ELR (cell line): ENCODE data around the gene IFRD2.

Experiments used
- DNase-seq: peaks from one replicate; pipeline ENCODE4 v3.0.0-alpha.2; 2015; ENCODE audit warnings: low read depth

Gene IFRD2

DNA sequence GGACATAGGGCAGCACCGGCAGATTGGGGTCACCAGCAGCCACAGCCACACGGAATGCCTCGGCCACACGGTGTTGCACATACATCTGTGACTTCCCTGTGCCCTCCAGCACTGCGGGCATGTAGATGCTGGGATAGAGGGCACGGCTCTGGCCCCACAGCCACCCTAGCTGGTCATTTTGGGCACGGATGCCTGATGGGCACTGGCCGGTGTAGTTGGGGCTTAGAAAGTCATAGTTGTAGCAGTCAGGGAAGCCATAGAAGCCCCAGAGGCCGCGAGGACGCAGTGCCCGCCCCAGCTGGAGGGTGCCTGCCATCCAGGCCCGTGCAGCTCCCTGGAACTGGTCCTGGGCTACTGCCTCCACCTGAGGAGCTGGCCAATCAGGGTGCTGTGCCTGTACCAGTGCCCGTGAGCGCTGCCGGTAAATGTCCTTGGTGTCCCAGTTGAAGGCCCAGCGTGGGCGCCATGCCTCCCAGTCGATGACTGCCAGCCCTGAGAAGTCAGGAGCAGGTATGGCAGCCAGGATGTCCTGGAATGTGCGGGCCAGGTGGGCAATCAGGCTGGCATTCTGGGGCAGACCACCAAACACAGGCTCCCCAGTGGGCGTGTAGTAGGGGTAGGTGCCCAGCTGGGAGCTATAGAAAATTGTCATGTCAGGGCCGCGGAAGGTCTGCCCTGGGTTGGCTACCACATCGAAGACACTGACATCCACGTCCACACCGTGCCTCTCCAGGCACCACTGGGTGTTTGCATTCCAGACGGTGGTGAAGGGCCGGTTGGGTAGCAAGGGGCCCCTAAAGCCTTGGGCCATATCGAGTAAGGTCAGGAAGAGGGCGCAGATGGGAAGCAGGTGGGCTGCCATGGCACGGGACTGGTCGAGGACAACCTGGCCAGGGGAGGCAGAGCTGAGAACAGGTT, 10.1 kb upstream of the IFRD2 start:
- no peak for DNase-seq

DNA sequence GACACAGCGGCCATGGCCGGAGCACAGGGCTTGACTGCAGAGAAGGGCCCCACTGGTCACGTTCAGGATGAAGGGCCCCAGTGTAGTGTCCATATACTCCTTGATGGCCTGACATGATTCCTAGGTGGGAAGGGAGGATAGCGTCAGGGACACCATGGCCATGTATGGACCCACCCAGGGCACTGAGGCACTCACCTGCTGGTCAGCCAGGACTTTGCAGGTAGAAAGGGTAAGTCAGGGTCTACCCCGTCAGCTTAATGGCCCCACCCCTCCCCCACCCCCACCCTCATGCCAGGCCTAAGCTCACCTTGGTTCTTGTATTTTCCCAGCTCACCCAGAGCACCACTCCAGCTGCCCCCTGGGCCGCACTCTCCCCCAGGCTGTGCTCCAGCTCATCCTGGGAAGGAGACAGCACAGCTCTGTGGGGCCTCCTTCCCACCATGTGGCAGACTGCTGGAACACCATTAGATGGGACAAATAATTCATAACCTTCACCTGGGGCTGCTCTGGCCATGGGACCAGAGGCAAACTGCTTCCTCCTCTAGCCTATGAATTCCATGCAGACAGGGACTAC, 8.5 kb upstream of the IFRD2 start:
- DNase-seq: no peak

DNA sequence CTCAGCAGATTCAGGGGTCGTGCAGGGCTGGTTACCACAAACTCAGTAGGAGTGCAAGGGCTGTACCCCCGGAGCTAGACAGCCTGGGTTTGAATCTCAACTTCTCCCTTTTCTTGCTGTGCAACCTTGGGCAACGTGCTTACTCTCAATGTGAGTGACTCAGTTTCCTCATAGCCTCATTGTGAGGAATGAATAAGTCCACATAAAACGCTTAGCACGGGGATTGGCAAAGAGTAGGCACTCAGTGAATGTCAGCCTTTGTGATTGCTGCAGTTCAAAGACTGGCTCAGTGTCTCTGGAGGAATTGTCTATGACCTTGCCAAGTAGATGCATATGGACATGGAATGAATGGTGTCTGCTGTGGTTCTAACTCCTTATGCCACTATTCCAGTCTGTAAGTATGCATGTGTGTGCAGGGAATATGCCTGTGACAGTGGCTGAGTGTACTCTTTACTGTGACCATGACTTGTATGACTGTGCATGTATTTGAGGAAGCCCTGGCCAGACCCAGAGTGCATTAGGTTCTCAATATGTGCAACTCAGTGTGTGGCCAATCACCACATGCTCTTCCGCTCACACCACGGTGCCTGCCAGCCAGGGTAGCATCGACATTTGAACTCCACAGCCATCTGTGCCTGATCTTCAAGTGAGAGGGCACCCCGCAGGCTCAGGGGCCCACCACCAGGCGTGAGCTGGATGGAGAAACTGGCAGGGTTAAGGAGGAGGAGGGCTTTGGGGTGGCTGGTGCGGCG, 7.9 kb upstream of the IFRD2 start:
- DNase-seq: peak; percentile 67

DNA sequence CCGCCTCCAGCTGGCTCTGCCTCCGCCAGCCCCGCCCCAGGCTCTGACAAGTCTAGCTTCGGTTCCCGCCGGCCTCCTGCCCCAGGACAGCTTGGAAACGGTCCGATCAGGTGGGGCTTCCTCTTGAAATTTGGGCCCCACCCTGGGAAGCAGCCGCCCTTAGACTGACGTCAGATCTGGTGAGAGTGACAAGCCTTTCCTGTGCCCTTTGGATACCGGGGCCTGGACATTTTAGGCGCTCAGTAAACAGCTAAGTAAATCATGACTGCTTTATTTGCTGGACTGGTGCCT, 7.4 kb upstream of the IFRD2 start:
- DNase-seq: no peak

DNA sequence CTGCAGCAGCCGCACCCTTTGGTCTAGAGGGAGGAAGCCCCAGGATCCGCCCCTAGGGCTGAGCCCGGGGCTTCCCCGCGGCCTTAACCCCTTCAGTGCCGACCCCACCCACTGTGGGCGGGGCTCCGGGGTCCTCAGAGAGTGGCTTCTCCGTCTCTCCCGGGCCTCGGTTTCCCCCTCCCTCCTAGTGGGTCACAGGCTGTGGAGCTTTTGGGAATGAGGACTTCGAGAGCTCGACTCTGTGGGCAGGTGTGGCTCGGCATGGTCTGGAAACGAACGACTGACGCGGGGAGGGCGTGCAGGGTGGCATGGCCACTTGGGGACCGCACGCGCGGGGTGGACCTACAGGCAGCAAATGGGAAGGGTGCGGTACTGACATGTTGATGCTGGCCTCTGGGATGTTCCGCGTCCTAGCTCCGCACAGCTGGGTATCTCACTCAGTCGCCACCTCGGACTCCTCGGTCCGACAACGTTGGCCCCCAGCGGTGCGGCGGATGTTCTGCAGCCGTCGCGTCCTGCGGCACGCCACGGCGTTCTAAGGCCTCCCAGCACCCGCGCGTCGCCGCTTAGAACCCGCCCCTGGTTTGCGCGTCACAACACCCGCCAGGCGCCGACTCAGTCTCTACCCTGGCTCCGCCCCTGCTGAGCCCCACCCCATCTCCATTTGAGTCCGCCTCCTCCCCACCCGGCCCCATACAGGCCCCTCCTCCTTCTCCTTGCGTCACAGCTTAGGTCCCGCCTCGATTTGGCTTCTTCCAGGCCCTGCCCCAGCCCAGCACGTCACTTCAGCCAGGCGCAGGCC, 6.8 kb upstream of the IFRD2 start, which contains the start of the genes HYAL3 and NAA80:
Gene HYAL3 (minus strand): TSS at position 570 of the 802 bp plus-strand sequence. CDS start 3,803 bp downstream, outside the sequence.
Gene NAA80 (minus strand): TSS at position 570 of the 802 bp plus-strand sequence. CDS start 1,942 bp downstream, outside the sequence.
- peak; percentile 99 for DNase-seq

DNA sequence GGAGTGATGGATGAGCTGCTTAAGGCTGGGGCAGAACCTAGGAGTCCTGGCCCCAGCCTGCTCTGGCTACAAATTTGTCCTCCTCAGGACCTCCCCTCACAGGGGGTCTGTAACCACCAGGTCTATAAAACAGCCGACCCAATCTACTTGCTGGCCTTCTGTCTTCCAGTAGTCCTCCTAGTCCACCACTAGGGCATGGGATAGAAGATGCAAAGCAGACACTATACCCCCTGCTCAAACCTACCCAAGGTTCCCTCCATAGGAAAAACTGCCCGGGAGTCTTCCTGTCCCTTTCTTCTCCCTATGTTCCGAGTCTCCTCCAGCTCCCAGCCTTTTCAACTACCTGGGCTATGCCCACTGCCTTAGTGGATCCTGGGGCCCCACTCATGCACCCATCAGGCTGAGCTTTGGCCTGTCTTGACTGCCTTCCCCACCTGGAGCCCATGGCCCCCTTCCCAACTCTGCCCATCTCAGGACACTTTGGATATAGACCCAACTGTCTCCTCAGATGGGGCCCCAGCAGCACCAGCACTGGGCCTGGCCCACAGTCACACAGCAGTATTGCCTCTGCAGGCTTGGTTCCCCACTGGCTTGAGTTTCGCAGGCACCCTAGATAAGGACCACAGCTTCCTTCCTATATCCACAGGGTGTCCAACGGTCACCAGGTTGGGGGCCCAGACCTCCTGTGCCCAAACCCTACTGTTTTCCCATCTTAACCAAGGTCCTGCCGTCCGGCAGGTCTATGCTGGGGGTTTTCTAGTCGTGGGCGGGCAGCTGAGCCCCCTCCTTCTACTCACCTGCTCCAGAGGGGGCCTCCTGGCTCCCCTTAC, 5.9 kb upstream of the IFRD2 start:
- DNase-seq: peak; percentile 28

DNA sequence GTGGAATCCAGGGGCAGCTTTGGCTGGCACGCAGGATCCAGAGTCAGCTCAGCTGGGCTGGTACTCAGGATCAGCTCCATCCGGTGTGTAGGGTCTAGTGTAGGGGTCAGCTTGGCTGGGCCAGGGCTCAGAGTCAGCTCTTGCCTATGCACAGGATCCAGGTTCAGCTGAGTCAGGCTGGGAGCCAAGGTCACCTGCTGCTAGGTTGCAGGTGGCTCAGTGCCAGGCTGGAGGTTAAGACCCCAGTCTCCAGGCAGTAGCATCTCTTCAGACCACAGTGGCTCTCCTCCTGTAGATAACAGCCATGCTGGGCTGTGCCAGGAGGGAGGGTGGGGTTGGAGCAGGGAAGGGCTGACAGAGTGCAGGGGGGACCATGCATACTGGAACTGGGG, 5.2 kb upstream of the IFRD2 start:
- DNase-seq: no peak

DNA sequence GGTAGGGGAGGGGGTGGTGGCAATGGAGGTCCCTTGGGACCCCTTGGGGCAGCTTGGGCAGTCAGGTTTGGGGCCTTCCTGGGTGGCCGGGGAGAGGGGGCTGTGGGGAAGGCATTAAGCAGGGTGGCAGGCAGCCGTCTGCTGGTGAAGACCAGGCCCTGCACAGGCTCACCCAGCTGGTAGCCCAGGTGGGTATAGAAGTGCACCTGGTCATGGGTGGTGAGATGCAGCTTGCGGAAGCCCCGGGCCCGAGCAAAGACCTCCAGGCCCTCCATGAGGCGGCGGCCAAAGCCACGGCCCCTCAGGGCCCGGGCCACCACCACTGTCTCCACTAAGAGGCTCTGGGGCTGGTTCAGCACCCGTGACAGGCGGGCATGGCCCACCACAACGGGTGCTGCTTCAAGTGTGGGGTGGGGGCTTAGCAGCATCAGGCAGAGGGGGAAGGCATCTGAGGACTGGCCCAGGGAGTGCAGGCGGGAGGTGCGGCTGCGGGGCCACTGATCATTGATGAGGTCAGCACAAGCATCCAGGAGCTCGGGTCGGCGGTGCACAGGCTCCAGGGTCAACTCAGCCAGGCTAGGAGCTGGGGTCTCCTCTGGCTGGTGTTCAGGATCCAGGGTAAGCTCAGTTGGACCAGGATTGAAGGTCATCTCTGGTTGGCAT, 4.6 kb upstream of the IFRD2 start:
- no peak for DNase-seq

DNA sequence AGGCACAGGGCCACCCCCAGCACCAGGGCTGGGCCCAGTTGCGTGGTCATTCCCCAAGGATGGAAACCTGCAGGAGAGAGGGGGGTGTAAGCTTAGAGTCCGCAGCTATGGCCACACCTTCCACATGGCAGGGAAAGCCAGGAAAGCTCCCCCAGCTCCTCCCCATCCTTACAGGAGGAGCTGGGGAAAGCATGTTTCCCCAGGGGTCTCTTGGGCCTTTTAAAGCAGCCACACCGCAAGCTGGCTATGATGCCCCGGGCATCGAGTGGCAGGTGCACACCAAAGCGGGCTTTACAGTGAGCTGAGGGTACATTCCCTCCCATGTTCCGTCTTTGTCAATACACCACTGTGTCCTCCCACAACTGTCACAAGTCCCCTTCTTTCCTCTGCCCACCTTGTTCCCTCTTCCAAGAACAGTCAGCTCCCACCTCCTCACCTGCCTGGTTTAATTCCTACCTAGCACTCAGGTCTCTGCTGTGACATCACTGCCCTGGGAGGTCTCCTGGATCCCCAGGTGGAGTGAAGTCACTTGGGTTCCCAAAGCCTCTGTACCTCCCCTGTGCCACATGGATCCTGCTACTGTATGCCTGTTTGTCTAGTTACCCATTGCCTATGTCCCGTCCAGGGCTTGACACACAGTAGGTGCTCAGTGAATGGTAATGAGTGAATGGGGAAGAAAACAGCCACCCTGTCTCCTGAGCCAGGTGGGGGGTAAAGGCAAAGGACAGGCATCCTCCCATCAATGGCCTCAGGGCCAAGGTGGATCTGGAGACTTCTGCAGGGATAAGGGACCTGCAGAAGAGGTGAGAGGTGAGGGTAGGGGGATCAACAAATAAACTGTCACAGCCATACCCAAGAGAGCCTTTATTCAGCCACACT, 3.6 kb upstream of the IFRD2 start:
- DNase-seq: no peak

DNA sequence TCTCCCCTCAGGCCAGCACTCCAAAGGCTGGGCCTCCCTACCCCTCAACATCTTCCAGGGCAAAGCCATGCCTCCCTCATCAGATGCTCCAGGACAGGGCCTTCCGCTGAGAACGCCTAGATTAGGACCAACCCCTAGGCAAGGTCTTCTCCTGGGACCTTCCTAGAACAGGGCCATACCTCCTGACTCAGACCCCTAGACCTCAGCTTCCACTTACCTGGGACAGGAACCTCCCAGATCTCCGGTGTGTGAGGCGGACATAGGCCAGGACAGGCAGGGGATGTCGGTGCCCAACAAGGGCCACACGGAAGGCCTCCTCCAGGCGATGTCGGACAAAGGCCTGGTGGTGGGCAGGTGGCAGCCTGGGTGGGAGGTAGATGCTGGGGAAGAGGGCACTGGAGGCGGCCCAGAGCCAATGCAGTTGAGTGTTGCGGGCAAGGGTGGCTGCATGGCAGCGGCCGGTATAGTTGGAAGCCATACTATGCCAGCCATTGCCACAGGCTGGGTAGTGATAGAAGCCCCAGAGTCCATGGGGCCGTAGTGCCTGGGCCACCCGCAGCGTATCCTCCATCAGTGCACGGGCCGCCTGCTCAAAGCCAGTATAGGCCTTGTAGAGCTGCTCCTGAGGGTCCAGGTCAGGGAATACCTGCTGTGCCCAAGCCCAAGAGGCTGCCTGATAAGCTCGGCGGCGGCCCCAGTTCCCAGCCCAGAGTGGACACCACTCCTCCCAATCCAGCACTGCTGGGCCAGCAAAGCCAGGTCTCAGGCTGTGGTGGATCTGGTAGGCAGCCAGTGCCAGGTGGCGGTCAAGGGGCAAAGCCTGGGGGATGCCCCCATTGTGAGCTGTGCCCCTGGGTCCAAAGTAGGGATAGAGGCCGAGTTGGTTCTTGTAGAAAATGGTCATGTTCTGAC, 2.5 kb upstream of the IFRD2 start:
- DNase-seq: no peak

DNA sequence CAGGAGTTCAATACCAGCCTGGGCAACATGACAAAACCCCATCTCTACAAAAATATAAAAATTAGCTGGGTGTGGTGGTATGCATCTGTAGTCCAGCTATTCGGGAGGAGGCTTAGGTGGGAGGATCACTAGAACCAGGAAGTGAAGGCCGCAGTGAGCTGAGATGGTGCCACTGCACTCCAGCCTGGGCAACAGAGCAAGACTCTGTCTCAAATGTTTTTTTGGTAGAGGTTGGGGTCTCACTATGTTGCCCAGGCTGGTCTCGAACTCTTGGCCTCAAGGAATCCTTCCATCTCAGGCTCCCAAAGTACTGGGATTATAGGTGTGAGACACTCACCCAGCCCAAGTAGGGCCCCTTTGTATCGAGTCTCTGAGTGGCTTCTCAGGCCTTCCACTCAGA, 1.9 kb upstream of the IFRD2 start:
- no peak for DNase-seq

DNA sequence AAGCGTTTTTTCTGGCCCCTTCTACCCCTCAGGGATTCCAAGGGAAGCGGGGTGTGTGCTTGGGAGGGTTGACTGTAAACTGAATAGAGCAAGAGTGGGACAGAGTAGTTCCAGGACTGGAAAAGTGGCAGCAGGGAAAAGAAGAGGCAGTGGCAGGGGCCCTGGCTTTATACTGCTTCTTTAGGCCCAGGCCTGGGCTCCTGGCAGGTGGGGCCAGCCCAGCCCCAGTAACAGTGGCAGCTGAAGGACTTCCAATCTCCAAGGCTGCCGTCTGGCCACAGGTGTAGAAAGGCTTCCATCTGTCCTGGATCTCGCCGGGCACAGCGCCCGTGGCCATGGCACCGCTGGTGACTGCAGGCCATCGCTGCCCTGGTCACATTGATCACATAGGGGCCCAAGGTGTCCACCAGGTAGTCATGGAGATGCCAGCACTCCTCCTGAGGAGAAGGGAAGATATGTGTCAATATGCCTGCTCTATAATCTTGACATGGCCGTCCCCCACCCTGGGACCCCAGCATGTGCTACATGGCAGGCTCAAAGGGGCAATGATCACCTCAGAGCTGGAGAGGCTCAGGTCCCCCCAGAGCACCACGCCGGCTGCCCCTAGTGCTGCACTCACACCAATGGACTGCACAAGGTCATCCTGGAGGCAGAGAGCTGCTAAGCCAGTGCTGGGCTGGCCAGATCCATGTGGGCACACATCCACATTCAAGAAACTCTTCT, 1.0 kb upstream of the IFRD2 start:
- DNase-seq: no peak

DNA sequence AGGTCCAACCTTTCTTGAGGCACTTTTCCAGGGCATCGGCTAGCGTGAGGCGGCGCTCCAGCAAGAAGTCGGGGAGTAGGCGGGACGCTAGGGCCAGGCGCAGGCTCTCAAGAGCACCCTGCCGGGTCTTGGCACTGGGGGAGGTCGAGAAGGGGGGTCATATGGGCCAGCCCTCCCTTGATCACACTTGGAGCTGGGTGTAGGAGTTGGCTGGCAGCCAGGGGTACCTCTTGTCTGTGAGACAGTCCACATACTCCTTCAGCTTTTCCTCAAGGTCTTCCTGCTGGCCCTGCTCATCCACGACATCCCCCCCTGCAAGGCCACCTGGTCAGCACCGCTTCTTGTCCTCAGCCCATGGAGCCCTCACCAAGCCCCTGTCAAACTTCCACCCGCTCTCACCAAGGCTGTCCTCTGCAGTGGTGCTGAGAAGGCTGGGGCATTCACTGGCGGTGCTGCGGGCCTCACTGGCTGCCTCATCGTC, 2.0 kb downstream of the IFRD2 start:
- DNase-seq: no peak

DNA sequence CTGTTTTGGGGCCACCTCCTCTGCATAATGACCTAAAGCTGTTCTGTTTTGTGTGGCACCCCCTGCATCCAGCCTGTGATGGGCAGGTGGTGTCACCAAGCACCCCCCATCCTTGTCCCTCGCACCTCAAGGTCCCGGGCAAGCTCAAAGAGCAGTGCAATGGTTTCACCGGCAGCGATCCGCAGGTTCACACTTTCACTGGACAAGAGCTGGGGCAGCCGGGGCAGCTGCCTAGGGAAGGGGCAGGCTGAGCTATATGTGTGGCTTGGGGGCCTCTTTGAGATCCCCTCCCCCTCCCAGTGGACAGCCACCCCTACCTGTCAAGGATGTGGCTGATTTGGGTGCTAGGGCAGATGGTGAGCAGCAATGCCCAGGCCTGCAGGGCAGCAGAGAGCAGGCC, 3.1 kb downstream of the IFRD2 start:
- DNase-seq: no peak

DNA sequence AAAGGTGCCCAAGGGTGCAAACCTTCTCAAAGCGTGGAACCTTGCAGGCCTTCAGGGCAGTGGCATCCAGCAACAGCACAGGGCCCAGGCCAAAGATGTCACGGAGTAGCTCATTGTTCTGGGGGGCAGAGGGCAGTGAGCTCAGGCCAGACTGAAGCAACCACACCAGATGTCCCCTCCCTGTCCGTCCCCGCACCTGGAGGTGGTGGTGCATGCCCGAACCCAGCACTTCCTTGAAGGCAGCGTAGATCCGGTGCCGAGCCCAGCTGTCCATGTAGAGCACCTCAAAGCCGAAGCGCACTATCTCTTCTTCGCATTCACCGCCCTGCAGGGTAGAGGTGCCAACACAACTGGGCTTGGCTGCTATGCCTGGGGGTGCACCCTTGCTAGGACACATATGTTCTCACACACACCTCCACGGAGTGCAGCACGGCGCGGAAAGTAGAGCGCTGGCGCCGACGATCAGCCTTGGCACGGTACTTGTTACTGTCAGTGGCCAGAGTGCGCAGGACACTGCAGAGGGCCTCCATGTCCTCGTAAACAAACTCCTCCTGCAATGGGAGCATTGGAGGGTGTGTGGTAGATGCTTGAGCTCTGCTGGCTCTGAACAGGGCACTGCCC, 3.7 kb downstream of the IFRD2 start:
- DNase-seq: no peak

DNA sequence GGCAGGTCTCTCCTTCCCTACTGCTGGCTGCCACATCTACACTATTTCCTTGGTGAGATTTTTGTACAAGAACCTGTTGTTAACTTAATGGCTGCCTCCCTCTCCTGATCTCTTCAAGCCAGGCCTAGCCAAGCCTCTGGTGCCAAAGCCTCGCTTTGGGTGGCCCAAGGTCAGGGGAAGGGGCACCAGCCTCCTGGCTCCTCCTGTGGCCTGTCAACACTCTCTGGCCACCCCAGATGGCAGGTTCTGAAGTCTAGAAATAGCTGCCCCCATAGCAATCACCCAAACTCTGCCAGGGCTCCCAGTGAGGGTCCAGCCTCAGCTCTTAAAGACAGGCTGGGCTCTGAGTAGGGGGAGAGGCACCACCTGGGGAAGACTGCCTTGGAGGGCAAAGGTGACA, 5.0 kb downstream of the IFRD2 start:
- no peak for DNase-seq
